Inflammatory macrophage treated with lipopolysaccharide for 4 hours (primary cell): ENCODE results near the gene LSS.

Source experiments
- DNase-seq: peaks from one replicate; pipeline ENCODE4 v3.0.0-alpha.2; 2020

Gene LSS

GRCh38 chr21:46217511-46218196 lies 10.9 kb downstream of the LSS start:
- DNase-seq = no peak

- no peak for DNase-seq
Measured at GRCh38 chr21:46216132-46216747, 12.3 kb downstream of the LSS start.

- DNase-seq = peak; percentile 14
Measured at GRCh38 chr21:46215436-46216131, 13.0 kb downstream of the LSS start.

- DNase-seq = no peak
Measured at GRCh38 chr21:46214478-46215340, 13.9 kb downstream of the LSS start.

GRCh38 chr21:46213620-46214286 lies 14.8 kb downstream of the LSS start:
- no peak for DNase-seq

GRCh38 chr21:46212721-46213484 lies 15.7 kb downstream of the LSS start:
- DNase-seq = no peak

GRCh38 chr21:46211786-46212720 lies 16.5 kb downstream of the LSS start:
- DNase-seq = no peak

- no peak for DNase-seq
Measured at GRCh38 chr21:46211376-46211775, 17.2 kb downstream of the LSS start.

- DNase-seq = no peak
Measured at GRCh38 chr21:46210378-46211136, 18.0 kb downstream of the LSS start.

- DNase-seq = no peak
Measured at GRCh38 chr21:46208761-46209721, 19.5 kb downstream of the LSS start.

- DNase-seq = no peak
Measured at GRCh38 chr21:46207920-46208591, 20.5 kb downstream of the LSS start.

GRCh38 chr21:46207006-46207919 lies 21.3 kb downstream of the LSS start:
- no peak for DNase-seq

GRCh38 chr21:46206163-46207005 lies 22.2 kb downstream of the LSS start:
- DNase-seq = no peak

GRCh38 chr21:46205766-46206162 lies 22.8 kb downstream of the LSS start:
- no peak for DNase-seq

GRCh38 chr21:46205166-46205565 lies 23.4 kb downstream of the LSS start:
- no peak for DNase-seq

- DNase-seq = no peak
Measured at GRCh38 chr21:46203203-46203600, 25.4 kb downstream of the LSS start.
